Measurements from ENCODE around the gene UST.

Gene UST

DNA sequence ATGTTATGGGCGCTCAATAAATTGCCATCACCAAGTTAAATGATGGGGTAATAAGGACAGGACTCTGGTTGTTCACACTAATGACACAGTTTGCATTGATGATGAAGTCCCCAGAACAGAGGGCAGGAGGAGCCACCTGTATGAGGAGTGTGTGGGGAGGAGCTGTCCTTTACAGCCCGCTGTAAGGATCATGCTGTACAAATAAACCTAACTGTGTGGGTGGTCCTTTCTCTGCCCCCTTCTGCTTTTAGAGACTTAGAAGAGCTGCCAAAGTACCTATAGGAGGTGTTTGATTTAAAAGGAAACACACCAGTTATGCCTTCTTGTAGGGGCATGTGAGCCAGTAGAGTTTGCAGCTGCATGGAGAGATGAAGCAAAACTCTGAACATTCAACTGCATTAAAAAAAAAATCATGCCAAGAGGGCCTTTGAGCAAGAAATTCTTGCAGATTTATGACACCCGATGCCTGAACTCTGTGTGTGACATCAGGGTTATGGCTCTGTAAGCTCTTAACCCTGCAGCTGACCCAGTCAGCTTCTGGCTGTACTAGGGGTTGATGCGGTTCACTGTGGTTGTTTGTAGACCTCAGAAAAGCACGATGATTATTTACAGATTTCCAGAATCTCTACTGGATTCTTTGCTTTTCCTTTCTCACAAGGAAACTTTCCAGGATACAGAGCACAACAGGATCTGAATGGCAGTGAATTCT, 67.4 kb downstream of the UST start:
- DNase-seq = no peak

DNA sequence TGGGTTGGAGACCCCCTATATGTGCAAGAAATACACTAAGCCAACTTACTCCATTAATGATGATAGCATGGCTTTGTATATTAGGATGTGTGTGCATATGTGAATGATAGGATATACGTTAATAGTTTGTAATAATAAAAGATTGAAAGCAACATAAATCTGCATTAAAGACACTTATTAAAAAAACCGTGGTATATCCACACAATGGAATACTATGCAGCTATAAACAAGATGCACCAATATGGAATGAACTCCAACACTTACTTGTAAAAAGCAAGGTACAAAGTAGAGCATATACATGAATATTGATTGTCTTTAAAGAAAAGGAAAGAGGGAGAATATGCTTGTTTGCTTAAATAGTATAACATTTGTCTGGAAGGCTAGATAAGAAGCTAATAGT, 68.0 kb downstream of the UST start:
- DNase-seq = no peak

DNA sequence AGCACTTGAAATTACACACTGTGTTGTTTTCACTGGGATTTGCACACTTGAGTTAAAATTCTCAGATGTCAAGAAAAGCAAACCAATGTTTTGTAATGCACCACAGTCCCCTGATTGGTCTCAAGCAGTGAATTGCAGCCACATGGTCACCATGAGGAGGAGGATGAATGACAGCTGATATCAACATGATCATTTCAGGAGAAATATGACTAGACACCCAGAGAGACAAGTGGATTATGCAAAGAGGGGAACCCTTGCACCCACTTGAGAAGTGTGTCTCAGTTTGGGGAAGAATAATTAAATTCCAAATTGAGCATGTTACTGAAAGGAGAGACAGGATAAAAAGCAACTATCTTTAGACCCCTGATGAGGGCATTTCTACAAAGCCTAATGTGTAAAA, 69.3 kb downstream of the UST start:
- DNase-seq = no peak

DNA sequence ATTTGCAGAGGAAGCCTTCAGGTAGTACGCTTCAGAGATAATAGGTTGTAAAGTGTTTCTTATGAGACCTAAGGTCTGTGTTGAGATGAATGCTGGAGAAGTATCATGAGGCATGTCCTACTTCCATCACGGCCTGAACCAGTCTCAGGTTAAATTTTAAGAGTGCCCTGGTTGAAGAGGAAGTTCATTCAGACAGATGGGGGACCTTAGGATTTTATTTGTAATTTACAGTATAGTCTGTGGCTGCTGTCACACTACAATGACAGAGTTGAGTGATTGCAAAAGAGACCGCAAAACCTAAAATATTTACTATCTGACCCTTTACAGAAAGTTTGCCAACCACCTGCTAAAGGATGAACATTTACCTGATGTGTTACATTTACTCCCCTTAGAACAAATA, 70.9 kb downstream of the UST start:
- DNase-seq = no peak

DNA sequence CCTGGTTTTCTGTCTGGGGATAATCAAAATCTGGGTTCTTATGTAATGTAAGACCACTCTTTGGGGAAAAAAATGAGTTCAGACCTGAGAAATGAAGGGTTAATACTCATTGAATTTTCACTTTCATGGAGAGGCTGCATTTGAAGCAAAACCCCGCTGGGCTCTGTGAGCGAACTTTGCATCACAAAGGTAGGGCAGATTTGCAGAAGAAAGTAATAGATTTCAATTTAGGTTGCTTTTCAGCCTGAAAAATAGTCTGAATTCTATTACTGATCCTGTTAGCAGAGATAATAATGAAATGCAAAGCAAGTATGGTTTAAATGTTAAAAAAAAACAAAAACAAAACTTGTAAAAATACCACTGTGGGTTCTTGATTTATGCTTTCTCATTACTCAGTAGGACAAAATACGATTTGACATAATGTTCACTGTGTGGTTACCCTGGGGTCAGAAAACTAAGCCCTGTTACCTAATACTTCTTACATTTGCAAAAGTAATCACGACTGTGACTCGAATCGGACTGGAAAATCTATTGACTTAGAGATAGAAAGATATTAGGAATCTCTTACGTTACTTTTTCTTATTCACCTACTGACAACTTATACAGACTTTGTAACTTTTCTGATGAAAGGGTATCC, 72.2 kb downstream of the UST start:
- no peak for DNase-seq

DNA sequence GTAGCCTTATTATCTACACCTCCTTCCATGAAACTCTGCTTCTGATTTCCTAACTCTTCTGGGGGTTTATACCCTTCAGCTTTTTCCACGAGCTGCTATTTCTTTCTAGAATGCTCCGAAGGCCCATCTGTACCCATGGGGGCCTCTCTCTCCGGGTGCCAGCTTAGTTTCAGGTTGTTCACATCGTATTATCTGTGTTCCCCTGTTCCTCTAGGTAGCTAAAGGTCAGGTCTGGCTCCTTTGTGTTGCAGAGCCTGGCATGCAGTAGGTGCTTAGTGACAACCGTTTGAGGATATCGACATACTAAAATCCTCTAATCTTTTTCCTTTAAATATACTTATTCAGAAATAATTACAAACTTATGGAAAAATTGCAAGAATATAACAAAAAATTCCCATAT, 73.0 kb downstream of the UST start:
- no peak for DNase-seq

DNA sequence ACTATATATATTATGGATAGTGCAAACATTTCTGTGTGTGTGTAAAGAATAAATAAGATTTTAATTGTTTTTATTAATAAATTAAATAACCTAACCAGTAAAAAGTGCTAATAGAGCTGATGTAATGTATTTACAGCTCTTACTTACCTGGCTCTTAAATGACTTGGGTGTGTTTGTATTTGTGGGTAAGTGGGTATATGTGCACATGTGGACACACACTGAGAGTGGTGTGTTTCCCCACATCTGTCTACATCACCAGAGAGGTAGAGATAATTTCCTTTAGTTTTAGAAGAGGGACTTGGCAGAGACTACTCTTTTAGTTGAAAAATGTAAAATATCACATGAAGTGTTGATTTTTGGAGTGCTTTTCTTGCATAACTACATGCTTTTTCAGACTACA, 76.0 kb downstream of the UST start:
- DNase-seq = no peak

DNA sequence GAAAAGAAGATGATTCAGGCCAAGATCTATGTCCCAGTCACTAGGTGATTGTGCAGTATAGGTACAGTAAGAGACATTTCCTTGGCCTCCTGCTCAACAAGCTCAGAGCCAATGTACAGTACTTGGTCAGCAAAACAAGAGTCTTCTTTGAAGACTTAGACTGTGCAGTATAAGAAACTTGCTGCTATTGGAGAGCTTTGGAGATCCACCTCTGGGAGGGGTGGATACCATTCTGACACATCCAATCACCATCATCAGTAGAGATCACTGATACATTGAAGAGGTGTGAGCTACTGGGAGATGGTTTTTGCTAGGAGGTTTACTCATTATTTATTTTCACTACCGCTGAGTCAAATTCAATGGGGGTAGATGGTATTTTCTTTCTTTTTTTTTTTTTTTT, 77.5 kb downstream of the UST start:
- DNase-seq = no peak

DNA sequence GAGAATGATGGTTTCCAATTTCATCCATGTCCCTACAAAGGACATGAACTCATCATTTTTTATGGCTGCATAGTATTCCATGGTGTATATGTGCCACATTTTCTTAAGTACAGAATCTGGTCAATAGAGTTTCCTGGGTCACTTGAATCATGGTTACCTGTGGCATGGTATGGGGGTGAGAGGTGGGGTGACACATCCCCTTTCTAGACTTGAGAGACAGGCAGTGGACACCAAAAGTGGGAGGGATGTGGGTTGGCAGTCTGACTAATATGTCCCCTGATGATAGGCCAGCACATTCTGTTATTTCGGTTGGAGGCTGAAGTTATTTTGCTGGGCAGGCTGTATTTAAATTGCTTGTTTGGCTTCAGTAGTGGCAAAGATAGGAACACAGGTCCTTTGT, 78.1 kb downstream of the UST start:
- no peak for DNase-seq

DNA sequence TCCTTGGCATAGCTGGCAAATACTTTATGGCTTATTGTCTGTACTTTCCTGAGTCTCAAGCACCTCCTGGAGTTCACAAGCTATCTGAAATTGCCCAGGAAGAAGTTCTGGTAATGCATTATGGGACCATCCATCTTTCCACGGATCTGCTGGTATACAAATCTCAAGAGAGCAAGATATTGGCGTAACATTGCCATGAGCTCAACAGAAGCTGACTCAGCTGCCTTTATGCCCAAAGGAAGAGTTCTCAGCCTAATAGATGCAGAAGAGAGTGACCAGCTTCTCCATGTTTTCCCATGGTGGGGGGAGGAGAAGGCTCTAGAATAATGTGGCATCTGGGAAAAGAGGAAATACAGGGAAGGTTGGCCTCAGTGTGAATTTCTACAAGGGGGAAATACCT, 78.7 kb downstream of the UST start:
- DNase-seq = no peak

DNA sequence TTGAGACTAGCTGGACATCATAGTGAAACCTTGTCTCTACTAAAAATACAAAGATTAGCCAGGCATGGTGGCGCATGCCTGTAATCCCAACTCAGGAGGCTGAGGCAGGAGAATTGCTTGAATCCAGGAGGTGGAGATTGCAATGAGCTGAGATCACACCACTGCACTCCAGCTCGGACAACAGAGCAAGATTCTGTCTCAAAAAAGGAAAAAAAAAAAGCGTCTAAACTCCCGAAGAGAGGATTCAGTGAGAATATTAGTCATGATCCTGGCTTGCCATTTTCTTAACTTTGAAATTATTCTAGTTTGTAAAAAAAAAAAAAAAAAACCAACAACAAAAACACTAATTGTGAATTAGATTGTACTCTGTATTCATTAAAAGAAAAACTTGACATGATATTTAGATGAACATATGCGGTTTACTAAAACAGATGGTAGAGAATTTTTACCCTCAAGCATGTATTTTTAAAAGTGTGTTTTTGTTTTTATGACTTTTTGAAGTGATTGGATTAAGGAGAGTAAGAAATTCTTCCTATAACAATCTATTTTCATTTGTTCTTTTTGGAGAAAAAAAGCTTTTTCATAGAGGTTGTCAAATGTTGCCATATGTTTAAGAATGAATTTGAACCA, 80.7 kb downstream of the UST start:
- DNase-seq = no peak

DNA sequence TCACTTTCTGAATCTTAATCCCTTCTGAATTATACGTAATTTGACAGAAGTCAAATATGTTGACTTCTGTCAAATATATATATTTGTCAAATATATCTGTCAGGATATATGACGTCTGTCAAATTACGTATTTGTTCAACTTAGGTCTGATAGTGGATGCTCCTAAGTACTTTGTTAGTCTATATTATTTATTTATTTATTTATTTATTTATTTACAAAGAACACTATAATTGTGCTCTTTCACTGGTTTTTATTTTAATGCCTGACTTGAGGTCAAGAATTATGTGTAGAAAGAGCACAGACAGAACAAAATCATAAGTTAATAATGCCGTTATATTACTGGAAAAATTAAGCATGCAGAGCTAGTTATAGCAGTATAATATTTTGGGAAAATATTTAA, 81.2 kb downstream of the UST start:
- no peak for DNase-seq

DNA sequence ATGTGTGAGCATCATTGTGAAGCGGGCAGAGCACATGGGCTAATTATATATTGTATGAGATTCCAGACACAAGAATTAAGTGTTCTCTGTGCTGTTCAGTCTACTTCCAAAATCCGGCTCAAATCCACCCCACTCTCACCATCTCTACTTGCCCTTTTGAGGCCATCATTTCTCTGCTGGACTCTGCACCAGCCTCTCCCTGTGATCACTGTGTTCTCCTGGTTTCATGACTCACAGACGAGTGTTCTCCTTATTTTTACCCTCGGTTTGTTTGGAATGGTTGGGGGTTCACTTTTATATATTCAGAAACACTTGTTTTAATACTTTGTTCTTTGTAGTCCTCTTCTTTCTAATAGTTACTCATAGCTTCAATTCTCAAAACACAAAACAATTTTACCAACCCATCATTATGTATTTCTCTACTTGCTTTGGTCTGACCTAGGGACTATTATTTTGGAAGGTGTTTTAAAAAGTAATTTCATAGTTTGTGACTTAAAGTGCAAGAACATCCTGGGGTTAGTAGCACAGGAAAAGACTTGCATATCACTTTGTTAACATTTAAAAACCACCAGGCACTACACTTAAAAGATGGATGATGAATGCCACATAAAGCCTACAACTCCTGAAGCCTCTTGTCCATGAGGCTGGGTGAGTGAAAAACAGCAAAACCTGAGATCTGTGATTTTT, 82.7 kb downstream of the UST start:
- no peak for DNase-seq

DNA sequence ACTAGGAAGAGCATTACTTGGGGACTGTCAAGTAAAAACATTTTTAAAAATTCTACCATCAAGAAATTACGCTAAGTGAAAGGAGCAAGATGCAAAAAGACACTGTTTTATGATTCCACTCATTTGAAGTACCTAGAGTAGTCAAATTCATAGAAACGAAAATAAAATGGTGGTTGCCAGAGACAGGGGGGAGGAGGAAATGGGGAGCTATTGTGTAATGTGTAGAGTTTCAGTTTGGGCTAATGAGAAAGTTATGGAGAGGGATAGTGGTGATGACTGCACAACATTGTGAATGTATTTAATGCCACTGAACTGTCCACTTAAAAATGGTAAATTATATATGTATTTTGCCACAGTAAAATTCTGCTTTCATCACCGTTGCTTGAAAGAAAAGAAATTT, 83.8 kb downstream of the UST start:
- no peak for DNase-seq

DNA sequence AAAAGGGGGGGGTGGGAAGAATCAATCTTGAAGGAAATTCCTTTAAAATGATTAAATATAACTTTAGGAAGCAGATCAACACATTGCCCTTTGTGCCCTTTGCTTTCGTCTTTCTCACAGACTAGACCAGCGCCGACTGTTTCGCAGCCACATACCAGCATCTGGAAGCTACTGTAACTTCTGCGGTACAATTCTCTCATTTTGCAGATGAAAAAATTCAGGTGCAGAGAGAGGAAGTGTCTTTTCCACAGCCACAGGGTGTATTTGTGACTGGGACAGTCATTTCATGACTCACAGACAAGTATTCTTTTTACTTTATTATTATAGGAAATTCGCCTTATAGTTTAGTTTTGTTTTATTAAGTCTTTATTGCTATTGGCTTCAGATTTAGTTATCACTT, 84.2 kb downstream of the UST start:
- DNase-seq = no peak

DNA sequence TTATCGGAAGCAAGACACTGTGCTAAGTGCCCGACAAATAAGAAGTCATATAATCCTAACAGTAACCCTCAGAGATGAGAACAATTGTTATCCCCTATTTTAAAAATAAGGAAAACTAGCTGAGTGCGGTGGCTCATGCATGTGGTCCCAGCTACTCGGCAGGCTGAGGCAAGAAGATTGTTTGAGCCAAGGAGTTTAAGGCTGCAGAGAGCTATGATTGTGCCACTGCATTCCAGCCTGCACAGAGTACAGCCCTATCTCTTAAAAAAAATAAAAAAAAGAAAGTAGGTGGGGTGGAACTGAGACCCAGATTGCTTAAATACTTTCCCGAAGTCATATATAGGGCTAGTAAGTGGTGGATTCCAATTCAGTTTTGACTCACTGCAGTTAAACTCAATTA, 84.7 kb downstream of the UST start:
- no peak for DNase-seq

DNA sequence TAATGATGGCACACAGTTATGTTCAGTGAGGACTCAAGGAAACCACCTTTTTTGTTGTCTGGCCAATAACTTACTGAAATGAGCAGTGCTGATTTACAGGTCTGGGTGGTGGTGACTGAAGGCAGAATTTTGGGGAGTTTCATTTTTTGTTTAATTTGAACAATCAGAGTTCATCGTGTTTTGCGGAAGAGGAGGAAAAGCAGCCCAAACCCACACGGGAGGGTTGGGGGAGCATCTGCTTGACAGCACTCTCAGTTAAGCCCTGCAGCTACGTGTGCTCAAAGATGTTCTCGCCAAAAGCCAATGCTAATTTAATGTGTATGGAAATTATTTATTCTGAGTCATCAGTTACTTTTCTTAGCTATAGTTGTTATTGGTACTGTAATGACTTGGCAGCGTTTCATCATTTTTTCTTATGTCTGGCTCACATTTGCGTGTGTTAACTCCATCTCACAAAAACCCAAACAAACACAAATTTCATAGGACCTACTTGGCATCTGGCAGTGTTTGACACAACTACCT, 89.2 kb downstream of the UST start:
- DNase-seq = no peak

DNA sequence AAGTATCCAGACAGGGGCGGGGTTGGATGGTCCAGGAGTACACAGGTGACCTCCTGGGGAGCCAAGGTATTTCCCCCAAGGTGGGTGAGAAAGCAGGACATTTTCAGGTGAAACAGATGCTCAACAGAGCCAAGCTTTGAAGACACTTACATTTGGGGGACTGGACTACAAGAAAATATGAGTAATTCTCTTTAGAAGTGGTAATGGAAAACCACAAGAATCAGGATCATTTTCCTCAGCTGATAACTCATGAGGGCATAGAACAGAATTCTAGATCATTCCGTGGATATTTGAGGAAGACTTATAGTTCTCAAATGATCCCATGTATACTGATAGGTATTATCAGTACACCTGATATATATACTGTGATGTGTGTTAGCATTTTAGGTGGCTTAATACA, 89.9 kb downstream of the UST start:
- DNase-seq = no peak

DNA sequence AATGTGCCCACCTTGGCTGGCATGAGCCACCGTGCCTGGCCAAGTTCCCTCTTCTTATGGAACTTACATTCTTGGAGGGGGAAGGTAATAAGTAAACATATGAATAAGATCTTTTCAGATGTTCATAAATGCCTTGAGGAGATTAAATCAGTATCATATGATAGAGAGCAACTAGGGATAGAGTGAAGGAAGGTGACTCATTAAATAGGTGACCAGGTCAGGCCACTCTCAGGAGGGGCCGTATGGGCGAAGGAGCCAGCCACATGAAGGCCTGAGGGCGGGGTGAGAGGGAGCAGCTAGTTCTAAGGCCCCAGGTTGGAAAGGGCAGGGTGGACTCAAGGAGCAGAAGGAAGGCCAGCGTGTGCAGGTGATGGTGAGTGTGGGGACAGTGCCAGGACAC, 91.1 kb downstream of the UST start:
- DNase-seq = no peak

DNA sequence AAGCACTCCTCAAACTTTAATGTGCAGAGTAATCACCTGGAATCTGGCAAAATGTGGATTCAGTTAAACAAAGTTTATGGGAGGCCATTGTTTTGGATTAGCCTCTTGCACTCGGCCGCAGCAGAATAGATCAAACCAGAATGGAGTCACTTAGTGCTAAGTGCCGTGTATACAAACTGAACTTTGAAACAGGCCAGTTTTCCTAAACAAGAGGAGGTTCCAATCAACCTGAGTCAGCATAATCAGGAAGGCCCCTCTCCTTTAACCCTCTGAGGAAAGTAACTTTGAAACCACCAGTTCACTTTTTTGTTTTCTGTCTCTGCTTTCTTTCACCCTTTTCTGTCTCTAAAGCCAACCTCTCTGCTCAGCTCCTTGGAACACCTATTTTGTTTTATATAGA, 92.2 kb downstream of the UST start:
- no peak for DNase-seq

DNA sequence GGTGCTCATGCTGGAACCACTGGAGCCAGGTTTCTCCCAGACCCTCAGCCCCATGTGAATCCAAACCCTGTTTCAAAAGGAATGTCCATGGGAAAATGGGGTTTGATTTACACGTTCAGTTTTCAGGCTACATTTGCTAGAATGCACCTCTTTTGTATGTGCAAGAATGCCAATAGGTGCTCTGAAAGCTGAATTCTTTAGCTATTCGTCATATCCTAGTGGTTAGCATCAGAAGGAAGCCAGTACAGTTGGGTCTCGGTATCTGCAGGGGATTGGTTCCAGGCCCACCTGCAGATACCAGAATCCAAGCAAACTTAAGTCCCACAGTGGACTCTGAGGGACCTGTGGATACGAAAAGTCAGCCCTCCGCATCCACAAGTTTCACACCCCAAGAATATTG, 93.4 kb downstream of the UST start:
- no peak for DNase-seq

DNA sequence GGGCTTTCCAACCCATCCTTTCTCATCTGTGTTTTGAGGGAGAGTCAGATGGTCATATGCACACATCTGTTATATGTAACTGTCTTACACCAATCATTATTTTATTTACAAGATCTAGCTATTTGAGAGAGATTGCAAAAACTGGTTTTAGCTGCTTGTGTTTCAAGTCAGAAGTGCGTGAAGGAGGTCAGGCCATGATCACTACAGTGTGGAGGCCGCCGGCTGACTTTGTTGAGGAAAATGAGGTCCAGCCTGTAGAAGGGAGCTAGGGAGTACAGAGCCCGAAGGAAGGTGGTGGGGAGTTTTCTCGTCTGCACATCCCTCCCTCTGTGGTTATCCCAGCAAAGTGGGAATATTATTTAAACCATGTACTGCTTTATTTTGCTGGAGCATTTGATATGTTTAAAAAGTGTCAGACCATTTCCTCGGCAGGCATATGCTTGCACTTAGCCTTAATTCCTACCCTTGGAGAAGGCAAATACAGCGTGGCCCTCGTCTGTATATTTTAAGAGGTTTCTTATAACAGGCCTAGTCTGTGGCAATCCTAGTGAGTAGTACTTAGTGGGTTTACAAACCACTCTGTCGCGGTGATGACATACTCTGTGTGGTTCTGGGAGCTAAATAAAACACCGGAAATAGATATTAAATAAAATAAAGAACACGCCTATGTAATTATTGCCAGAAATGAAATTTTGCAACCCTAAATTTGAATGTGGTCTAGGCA, 95.6 kb downstream of the UST start:
- DNase-seq = no peak

DNA sequence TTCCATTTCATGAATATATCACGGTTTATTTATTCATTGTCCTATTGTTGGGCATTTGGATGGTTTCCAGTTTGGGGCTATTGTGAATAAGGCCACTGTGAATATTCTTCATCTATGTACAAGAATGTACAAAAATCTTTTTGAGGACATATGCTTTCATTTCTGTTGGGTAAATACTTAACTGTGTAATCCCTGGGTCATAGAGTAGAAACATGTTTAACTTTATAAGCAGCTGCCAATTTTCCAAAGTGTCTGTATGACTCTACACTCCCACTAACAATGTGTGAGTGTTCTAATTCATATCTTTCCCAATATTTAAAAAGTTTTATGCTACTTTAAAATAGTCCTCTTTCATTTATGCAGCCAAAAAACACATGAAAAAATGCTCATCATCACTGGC, 98.6 kb downstream of the UST start:
- no peak for DNase-seq

All from NCI-H2171 (cell line).